HG03439 (cell line): Measurements from ENCODE around the gene WDR55.
"Not testable (repeated sequence)": the region's sequence is repeated elsewhere in the genome, so short reads cannot be mapped to it uniquely, and the experiment has no call there.

Experiments
- ATAC-seq: cut with Tn5 transposase; IDR thresholded peaks from one replicate; pipeline ENCODE4 v1.9.1; 2021; ENCODE audit warnings: mild to moderate bottlenecking, moderate library complexity; ENCODE audit not compliant: unreplicated experiment

Gene WDR55

GRCh38 chr5:140707812-140708211 is 43.1 kb downstream of the WDR55 start:
- no peak for ATAC-seq

DNA sequence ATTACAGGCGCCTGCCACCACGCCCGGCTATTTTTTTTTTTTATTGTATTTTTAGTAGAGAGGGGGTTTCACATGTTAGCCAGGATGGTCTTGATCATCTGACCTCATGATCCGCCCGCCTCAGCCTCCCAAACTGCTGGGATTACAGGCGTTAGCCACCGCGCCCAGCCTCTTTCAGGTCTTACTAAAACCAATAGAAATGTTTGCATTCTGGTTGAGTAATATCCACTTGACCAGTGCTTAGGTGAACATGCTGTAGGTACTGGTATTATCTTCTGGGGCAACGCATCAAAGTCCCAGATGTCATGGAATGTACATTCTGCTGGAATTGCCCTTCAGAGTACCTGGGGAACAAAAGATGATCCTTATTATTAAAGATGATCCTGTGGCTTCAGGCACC is 44.1 kb downstream of the WDR55 start:
- not testable (repeated sequence) for ATAC-seq

DNA sequence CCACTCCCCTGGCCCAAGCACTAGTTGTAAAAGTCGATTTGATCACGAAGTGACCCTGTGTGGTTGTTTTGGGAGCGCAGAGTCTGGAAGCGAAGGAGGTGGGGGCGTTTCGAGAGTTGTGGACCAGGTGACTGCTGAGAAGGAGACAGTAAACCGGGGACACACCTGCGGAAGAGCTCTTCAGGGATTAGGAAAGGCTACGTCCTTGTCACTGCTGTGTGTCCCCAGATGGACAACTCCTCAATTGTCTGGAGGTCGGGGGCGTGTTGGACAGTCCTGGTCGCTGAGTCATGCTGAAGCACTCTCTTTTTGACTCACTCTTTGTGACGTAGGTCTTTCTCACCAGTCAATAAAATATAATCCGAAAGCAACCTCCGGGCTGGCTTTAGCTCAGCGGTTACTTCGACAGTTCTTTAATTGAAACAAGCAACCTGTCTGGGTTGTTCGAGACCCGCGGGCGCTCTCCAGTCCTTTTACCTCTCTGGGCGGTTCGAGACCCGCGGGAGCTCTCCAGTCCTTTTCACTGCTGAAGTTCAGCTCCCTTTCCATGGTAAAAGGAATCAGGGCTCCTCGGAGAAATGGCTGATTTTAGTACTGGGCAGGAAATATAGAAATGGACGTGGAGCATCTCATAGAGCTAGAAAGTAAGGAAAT is 46.3 kb downstream of the WDR55 start:
- ATAC-seq = peak; percentile 93

- no peak for ATAC-seq
These were observed 47.1 kb downstream of the WDR55 start for GRCh38 chr5:140711794-140712193.

- no peak for ATAC-seq
These were observed 48.9 kb downstream of the WDR55 start for GRCh38 chr5:140713562-140714094.

DNA sequence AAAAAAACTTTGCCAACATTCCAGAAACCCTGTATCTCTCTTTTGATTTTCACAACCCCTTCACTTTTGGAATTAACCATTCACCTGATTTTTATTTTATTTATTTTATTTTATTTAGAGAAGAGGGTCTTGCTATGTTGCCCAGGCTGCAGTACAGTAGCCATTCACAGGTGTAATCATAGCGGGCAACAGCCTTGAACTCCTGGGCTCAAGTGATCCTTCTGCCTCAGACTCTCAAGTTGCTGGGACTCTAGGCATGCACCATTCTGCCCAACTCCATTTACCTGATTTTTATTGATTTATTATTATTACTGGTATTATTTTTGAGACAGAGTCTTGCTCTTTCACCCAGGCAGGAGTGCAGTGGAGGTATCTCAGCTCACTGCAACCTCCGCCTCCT is 51.5 kb downstream of the WDR55 start:
- not testable (repeated sequence) for ATAC-seq

- ATAC-seq = no peak
These were observed 53.5 kb downstream of the WDR55 start for GRCh38 chr5:140718266-140718592.

DNA sequence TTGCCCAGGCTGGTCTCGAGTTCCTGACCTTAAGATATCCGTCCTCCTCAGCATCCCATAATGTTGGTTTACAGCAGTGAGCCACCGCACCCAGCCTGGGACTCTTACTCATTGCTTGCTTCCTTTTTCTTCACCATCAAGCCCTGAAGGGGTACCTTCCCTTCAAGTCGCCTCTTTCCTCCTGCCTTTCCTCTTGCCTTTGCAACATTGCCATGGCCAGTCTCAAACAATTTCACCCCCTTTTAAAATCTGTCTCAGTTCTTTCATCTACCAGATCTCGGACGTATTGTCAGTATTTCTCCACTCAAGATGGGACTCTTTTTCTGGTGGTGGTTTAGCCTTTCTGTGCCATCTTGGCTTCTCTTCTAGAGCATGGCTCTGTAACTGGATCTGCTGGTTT is 56.0 kb downstream of the WDR55 start:
- ATAC-seq = not testable (repeated sequence)

DNA sequence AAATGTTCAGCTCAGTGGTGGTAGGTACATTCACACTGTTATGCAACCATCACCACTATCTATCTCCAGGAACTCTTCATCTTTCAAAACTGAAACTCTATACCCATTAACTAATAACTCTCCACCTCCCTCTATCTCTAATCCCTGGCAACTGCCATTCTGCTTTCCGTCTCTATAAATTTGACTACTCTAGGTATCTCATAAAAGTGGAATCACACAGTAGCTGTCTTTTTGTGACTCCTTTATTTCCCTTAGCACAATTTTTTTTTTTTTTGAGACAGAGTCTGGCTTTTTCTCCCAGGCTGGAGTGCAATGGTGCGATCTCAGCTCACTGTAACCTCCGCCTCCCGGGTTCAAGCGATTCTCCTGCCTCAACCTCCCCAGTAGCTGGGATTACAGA is 56.7 kb downstream of the WDR55 start:
- ATAC-seq = not testable (repeated sequence)
